Measurements from ENCODE around the gene PTPRM. TPM values are rescaled to one million over a fixed set of nuclear protein-coding genes. Genes with fewer than 3 reads are reported as not detected.

The PTPRM gene
- total and polyA plus RNA-seq, 2 of the 4 experiments (the other 2 are of a cell fraction), result 28.3 to 51.2 TPM

GRCh38 chr18:8314124-8314523 is 747.0 kb downstream of the PTPRM start:
- H3K27me3 ChIP-seq (ENCODE audit: control insufficient read depth, insufficient read depth, low read length), result no peaks in the 10 kb centered on the region
- no peak overlapping the region for H3K4me2 ChIP-seq (ENCODE audit: low read depth, low read length)
- no peak overlapping the region for H3K18ac ChIP-seq (ENCODE audit: low read depth, low read length)
- no peaks in the 10 kb centered on the region for H4K20me1 ChIP-seq (ENCODE audit: insufficient read depth, low read length)
- H3K4ac ChIP-seq (ENCODE audit: low read depth, low read length), result no peak overlapping the region
- H3K9me1 ChIP-seq (ENCODE audit: insufficient read depth, low read length), result 0 out of 2 replicates have a peak, but pooled peaks cover 3% of the 10 kb centered on the region
- no peak overlapping the region for H3K56ac ChIP-seq (ENCODE audit: extremely low read depth, insufficient read depth, low read length)
- DNase-seq (peak; percentile 40), ATAC-seq (ENCODE audit: low read depth) (no peak)
- WGBS, 2 experiments (ENCODE audit: extremely low coverage in 2 of 2, insufficient read length in 1 of 2), result no CpG with 5 or more reads among the region's 2 CpGs
- no peak overlapping the region for H3K27ac ChIP-seq (ENCODE audit: insufficient read depth, low read length)
- H3K14ac ChIP-seq (replicated peaks; ENCODE audit: low read depth, low read length), result no peak overlapping the region
- no peak overlapping the region for H4K91ac ChIP-seq (ENCODE audit: insufficient read depth, low read depth, low read length)
- H2AK5ac ChIP-seq (ENCODE audit: low read depth, low read length), result no peak overlapping the region
- no peak for TF ChIP-seq POLR2A (IDR thresholded peaks at IDR 0.05; ENCODE audit: low read depth, low read length)
- TF ChIP-seq FOS (IDR thresholded peaks at IDR 0.05; ENCODE audit: low read depth, low read length), result no peak
- TF ChIP-seq RCOR1 (IDR thresholded peaks at IDR 0.05; ENCODE audit: insufficient replicate concordance, low read length), result no peak
- TF ChIP-seq CEBPB (IDR thresholded peaks at IDR 0.05; ENCODE audit: low read depth, low read length), result no peak
- TF ChIP-seq BHLHE40 (IDR thresholded peaks at IDR 0.05; ENCODE audit: low read depth, low read length), result no peak
- no peak for TF ChIP-seq CTCF (conservative IDR thresholded peaks at IDR 0.05; ENCODE audit: low read depth, low read length)
- H4K5ac ChIP-seq (ENCODE audit: low read depth, low read length), result no peak overlapping the region
- H2BK120ac ChIP-seq (ENCODE audit: low read depth, low read length), result no peak overlapping the region
- no peak overlapping the region for H4K8ac ChIP-seq (ENCODE audit: low read depth in 2 of 2, low read length in 2 of 2)
- no TSS peak for BruUV-seq (replicated peaks)
- no peak overlapping the region for H2BK5ac ChIP-seq (ENCODE audit: low read depth, low read length, poor library complexity, severe bottlenecking)
- no peak overlapping the region for H2BK20ac ChIP-seq (ENCODE audit: low read depth, low read length)
- H3K23ac ChIP-seq (ENCODE audit: low read depth, low read length), result no peak overlapping the region
- H3K9ac ChIP-seq (ENCODE audit: low read depth, low read length), result no peak overlapping the region
- H3K79me1 ChIP-seq (ENCODE audit: low read depth in 1 of 2, low read length in 2 of 2), result no peaks in the 10 kb centered on the region
- H3K9me3 ChIP-seq (ENCODE audit: control insufficient read depth, insufficient read depth, low read length), result no peaks in the 10 kb centered on the region
- H2AFZ ChIP-seq (replicated peaks; ENCODE audit: low read length, poor library complexity), result no peak overlapping the region
- intact Hi-C loops (cut with micrococcal nuclease), result no loop called here
- CTCF ChIA-PET, result no interaction called here
- POLR2A ChIA-PET (ENCODE audit: unreplicated experiment), result no interaction called here
- H2BK15ac ChIP-seq (ENCODE audit: low read depth, low read length), result no peak overlapping the region
- H3K4me1 ChIP-seq (ENCODE audit: control insufficient read depth, insufficient read depth, low read length), result no peaks in the 10 kb centered on the region
- H2AK9ac ChIP-seq (replicated peaks; ENCODE audit: low read depth, low read length, poor library complexity), result no peak overlapping the region
- in situ Hi-C loops (cut with MboI; ENCODE audit: low sequenced_read_pairs), result no loop called here
- dilution Hi-C loops (cut with HindIII; ENCODE audit: low sequenced_read_pairs, unreplicated experiment), result no loop called here
- peaks cover 5% of the 10 kb centered on the region for H3K36me3 ChIP-seq (ENCODE audit: control insufficient read depth, insufficient read depth, low read length)
- H3K4me3 ChIP-seq (ENCODE audit: insufficient read depth, low read depth, low read length), result no peak overlapping the region
